Thyroid gland (tissue), 4 donors: ENCODE results near the gene PTPN13.

Experiments used
- CTCF ChIP-seq, 6 experiments: fragments of 200-600 bp in 3 of 6; fragments of 450-650 bp in 3 of 6; sonication (generic) in 3 of 6; IDR thresholded peaks; one replicate each; pipeline ENCODE4 v1.5.1; 2016 to 2019; ENCODE audit warnings: antibody characterized with exemption in 6 of 6, mild to moderate bottlenecking in 2 of 6, inconsistent platforms in 1 of 6, moderate library complexity in 1 of 6
- POLR2A ChIP-seq, 2 donors: fragments of 450-650 bp; IDR thresholded peaks; one replicate each; pipeline ENCODE4 v1.6.1; 2017; ENCODE audit warnings: antibody characterized with exemption in 2 of 2, mild to moderate bottlenecking in 2 of 2, moderate library complexity in 1 of 2

GRCh38 chr4:86737244-86737643 is 143.1 kb downstream of the PTPN13 start:
- no peak for TF ChIP-seq CTCF (IDR thresholded peaks at IDR 0.05)
- no peak for TF ChIP-seq POLR2A (IDR thresholded peaks at IDR 0.05)
